Measurements from ENCODE around the gene DSTN.

Gene DSTN

DNA sequence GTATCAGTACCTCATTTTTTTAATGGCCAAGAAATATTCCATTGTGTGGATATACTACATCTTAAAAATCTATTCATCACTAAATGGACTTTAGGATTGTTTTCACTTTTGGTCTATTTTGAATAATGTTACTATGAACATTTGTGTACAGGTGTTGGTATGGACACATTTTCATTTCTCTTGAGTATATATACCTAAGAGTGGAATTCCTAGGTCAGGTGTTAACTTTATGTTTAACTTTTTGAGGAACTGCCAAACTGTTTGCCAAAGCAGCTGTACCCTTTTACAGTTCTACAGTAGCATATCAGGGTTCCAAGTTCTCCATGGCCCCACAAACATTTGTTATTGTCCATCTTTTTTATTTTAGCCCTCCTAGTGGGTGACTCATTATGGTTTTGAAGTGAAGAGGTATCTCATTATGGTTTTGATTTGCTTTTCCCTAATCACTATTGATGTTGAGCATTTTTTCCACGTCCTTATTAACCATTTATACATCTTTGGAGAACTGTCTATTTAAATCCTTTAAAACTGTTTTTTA lies 28.2 kb downstream of the DSTN start:
- H3K4me1 ChIP-seq (ENCODE audit: control insufficient read depth, insufficient read depth, low read length) = peaks cover 42% of the 10 kb centered on the region
- no peak overlapping the region for H3K4me3 ChIP-seq (ENCODE audit: low read depth, low read length)
- no peak overlapping the region for H3K27ac ChIP-seq (ENCODE audit: low read depth, low read length)
- peaks cover 2% of the 10 kb centered on the region; the same call in 1 of the 2 replicates for H3K36me3 ChIP-seq (ENCODE audit: control insufficient read depth, insufficient read depth, low read length)
- H3K9me3 ChIP-seq (ENCODE audit: control insufficient read depth, insufficient read depth, low read length) = no peaks in the 10 kb centered on the region
- no peak overlapping the region for H3K9ac ChIP-seq (ENCODE audit: low read depth, low read length)
- H3K27me3 ChIP-seq (ENCODE audit: control insufficient read depth, insufficient read depth, low read length) = no peaks in the 10 kb centered on the region

DNA sequence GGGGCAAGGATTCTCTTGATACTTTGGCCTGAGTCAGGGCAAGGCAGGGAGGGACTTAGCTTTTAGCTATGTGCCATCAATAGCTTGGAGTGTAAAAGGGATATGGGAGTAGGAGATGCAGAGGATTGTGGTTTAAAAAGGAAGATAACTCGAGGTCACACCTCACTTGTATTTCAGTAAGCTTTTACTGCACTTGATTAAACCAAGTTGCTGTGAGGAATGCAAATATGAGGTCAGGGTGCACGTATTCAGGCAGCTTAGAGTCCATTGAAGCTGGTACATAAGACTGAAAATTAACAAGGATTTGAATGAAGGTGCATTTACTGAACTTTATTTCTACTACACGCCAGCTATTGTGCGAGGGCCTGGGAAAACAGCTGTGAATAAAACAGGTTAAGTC lies 32.1 kb downstream of the DSTN start:
- Histone ChIP-seq H3K9me3 (ENCODE audit: control insufficient read depth, insufficient read depth, low read length) (no peaks in the 10 kb centered on the region), H3K9ac (ENCODE audit: low read depth, low read length) (no peak overlapping the region), H3K36me3 (ENCODE audit: control insufficient read depth, insufficient read depth, low read length) (peaks cover 26% of the 10 kb centered on the region), H3K27ac (ENCODE audit: low read depth, low read length) (peak overlapping the region; percentile 85), H3K4me3 (ENCODE audit: low read depth, low read length) (peak overlapping the region; percentile 41; the same call in 1 of the 2 replicates), H3K4me1 (ENCODE audit: control insufficient read depth, insufficient read depth, low read length) (peaks cover 34% of the 10 kb centered on the region), H3K27me3 (ENCODE audit: control insufficient read depth, insufficient read depth, low read length) (no peaks in the 10 kb centered on the region)

GRCh38 chr20:17602493-17602892 lies 32.6 kb downstream of the DSTN start:
- H3K4me3 ChIP-seq (ENCODE audit: low read depth, low read length) = peak overlapping the region; percentile 41; the same call in 1 of the 2 replicates
- no peaks in the 10 kb centered on the region for H3K27me3 ChIP-seq (ENCODE audit: control insufficient read depth, insufficient read depth, low read length)
- H3K27ac ChIP-seq (ENCODE audit: low read depth, low read length) = peak overlapping the region; percentile 85
- H3K4me1 ChIP-seq (ENCODE audit: control insufficient read depth, insufficient read depth, low read length) = peaks cover 34% of the 10 kb centered on the region
- H3K9me3 ChIP-seq (ENCODE audit: control insufficient read depth, insufficient read depth, low read length) = no peaks in the 10 kb centered on the region
- no peak overlapping the region for H3K9ac ChIP-seq (ENCODE audit: low read depth, low read length)
- H3K36me3 ChIP-seq (ENCODE audit: control insufficient read depth, insufficient read depth, low read length) = peaks cover 31% of the 10 kb centered on the region

- H3K9ac ChIP-seq (ENCODE audit: low read depth, low read length) = no peak overlapping the region
- no peaks in the 10 kb centered on the region for H3K9me3 ChIP-seq (ENCODE audit: control insufficient read depth, insufficient read depth, low read length)
- H3K4me1 ChIP-seq (ENCODE audit: control insufficient read depth, insufficient read depth, low read length) = peaks cover 27% of the 10 kb centered on the region
- H3K27me3 ChIP-seq (ENCODE audit: control insufficient read depth, insufficient read depth, low read length) = no peaks in the 10 kb centered on the region
- no peak overlapping the region for H3K27ac ChIP-seq (ENCODE audit: low read depth, low read length)
- H3K4me3 ChIP-seq (ENCODE audit: low read depth, low read length) = no peak overlapping the region
- H3K36me3 ChIP-seq (ENCODE audit: control insufficient read depth, insufficient read depth, low read length) = peaks cover 38% of the 10 kb centered on the region
These were observed 35.3 kb downstream of the DSTN start for GRCh38 chr20:17605131-17605660.

DNA sequence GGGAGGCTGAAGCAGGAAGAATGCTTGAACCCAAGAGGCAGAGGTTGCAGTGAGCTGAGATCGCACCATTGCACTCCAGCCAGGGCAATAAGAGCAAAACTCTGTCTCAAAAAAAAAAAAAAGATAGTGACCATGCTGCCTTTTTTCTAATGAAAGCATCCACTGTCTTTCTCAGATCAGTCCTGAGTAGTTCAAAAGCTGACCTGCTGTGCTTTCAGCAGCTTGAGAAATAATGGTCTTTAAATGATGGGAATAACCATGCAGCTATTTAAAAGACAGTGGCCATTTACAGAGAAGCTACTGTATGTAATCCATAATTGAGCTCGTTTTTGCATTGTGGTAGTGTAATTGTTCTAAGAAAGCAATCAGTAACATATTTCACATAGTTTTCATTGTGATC lies 36.1 kb downstream of the DSTN start:
- no peak overlapping the region for H3K27ac ChIP-seq (ENCODE audit: low read depth, low read length)
- H3K4me3 ChIP-seq (ENCODE audit: low read depth, low read length) = no peak overlapping the region
- H3K27me3 ChIP-seq (ENCODE audit: control insufficient read depth, insufficient read depth, low read length) = no peaks in the 10 kb centered on the region
- H3K4me1 ChIP-seq (ENCODE audit: control insufficient read depth, insufficient read depth, low read length) = peaks cover 19% of the 10 kb centered on the region
- H3K9me3 ChIP-seq (ENCODE audit: control insufficient read depth, insufficient read depth, low read length) = no peaks in the 10 kb centered on the region
- peaks cover 38% of the 10 kb centered on the region for H3K36me3 ChIP-seq (ENCODE audit: control insufficient read depth, insufficient read depth, low read length)
- H3K9ac ChIP-seq (ENCODE audit: low read depth, low read length) = no peak overlapping the region

DNA sequence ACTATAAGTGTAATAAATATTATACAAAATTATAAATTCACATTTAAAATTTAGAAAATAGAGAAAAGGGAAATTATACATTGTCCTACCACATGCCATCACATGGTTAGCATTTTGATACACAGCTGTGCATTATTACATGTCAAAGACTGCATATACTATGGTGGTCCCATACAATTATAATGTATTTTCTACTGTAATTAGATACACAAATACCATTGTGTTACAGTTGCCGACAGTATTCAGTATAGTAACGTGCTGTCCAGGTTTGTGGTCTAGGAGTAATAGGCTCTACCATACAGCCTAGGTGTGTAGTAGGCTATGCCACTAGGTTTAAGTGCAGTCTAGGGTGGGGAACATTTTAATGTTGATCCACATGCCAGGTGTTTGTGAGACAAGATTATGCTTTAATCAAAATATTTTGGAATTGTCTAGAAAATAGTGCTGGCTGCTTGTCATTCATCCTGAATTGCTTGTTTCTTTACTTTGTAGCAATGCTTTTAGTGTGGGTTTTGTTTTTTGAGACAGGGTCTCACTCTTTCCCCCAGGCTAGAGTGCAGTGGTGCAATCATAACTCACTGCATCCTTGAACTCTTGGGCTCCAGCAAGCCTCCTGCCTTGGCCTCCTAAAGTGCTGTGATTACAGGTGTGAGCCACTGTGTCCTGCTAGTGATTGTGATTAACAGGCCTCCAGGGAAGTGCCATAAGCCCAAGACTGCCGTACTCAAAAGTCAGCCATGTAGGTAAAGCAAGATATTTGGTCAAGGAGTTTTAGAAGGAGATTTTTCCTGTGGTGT lies 39.0 kb downstream of the DSTN start:
- Histone ChIP-seq H3K9me3 (ENCODE audit: control insufficient read depth, insufficient read depth, low read length) (no peaks in the 10 kb centered on the region), H3K4me1 (ENCODE audit: control insufficient read depth, insufficient read depth, low read length) (no peaks in the 10 kb centered on the region; the same call in 1 of the 2 replicates), H3K27ac (ENCODE audit: low read depth, low read length) (no peak overlapping the region), H3K36me3 (ENCODE audit: control insufficient read depth, insufficient read depth, low read length) (peaks cover 30% of the 10 kb centered on the region), H3K4me3 (ENCODE audit: low read depth, low read length) (no peak overlapping the region), H3K9ac (ENCODE audit: low read depth, low read length) (no peak overlapping the region), H3K27me3 (ENCODE audit: control insufficient read depth, insufficient read depth, low read length) (no peaks in the 10 kb centered on the region)

DNA sequence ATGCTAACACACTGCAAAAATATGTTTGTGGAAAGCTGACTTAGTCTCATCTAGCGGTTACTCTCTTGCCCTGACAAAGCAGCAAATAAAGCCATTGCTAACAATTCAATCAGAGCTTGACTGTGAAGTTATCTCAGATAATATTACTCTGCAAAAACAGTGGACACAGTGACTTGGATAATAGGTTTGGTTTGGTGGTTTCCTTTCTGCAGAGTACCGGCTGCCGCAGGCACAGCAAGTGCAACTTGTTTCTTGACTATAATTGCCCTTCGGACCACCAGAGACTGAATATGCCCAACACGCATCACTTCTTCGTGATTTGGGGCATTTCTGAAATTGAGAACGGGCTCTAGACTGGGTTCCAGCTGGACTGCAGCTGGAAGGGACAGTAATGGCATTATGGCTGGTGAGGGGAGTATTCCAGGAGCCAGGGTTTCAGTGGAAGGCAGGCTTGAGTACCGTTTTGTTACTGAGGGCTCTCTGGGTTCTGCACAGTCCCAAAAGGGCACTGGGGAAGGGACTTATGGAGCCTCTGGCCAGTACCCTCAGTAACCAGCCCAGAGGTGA lies 40.0 kb downstream of the DSTN start:
- Histone ChIP-seq H3K4me1 (ENCODE audit: control insufficient read depth, insufficient read depth, low read length) (no peaks in the 10 kb centered on the region; the same call in 1 of the 2 replicates), H3K27ac (ENCODE audit: low read depth, low read length) (no peak overlapping the region)

DNA sequence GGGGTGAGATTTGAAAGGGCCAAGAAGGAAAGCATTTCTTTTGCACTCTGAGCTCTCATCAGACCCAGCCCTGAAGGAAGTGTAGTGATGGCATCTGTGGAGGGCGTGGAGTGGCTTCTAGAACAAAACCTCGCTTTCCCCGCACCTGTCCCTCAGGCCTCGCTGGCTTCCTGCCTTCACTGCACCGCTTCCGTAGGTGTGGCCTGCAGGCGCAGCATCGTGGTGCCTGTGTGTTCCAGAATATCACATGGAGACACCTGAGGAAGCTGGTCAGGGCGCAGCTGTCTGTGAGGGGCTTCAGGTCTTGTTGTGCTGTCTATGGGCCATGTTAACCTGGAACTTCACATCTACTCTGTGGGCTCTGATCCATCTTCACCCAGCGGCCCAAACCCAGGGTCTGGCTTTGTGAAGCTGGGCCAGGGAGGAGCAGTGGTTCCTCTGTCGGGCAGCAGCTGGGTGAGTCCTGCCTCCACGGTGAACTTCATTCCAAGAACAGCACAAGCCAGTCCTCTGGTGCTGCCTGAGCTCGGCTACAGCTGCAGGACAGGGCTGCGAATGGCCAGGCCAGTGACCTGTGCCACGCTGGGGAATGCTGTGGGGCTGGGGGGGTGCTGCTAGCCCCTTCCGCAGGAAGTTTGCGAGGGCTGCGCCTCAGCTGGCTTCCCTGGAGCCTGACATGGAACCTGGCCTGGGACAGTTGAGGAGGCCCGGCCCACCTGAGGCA lies 40.9 kb downstream of the DSTN start:
- Histone ChIP-seq H3K9me3 (ENCODE audit: control insufficient read depth, insufficient read depth, low read length) (no peaks in the 10 kb centered on the region), H3K27me3 (ENCODE audit: control insufficient read depth, insufficient read depth, low read length) (no peaks in the 10 kb centered on the region), H3K4me3 (ENCODE audit: low read depth, low read length) (no peak overlapping the region), H3K9ac (ENCODE audit: low read depth, low read length) (no peak overlapping the region), H3K4me1 (ENCODE audit: control insufficient read depth, insufficient read depth, low read length) (no peaks in the 10 kb centered on the region), H3K27ac (ENCODE audit: low read depth, low read length) (no peak overlapping the region), H3K36me3 (ENCODE audit: control insufficient read depth, insufficient read depth, low read length) (peaks cover 33% of the 10 kb centered on the region)

More for the DNA sequence above, 40.0 kb downstream of the DSTN start:
- no peaks in the 10 kb centered on the region for H3K27me3 ChIP-seq (ENCODE audit: control insufficient read depth, insufficient read depth, low read length)
- H3K4me3 ChIP-seq (ENCODE audit: low read depth, low read length) = no peak overlapping the region
- peaks cover 30% of the 10 kb centered on the region for H3K36me3 ChIP-seq (ENCODE audit: control insufficient read depth, insufficient read depth, low read length)
- no peaks in the 10 kb centered on the region for H3K9me3 ChIP-seq (ENCODE audit: control insufficient read depth, insufficient read depth, low read length)
- H3K9ac ChIP-seq (ENCODE audit: low read depth, low read length) = no peak overlapping the region

GRCh38 chr20:17611290-17611539 lies 41.3 kb downstream of the DSTN start:
- Histone ChIP-seq H3K27ac (ENCODE audit: low read depth, low read length) (no peak overlapping the region), H3K27me3 (ENCODE audit: control insufficient read depth, insufficient read depth, low read length) (no peaks in the 10 kb centered on the region), H3K36me3 (ENCODE audit: control insufficient read depth, insufficient read depth, low read length) (peaks cover 37% of the 10 kb centered on the region), H3K4me3 (ENCODE audit: low read depth, low read length) (no peak overlapping the region), H3K4me1 (ENCODE audit: control insufficient read depth, insufficient read depth, low read length) (no peaks in the 10 kb centered on the region), H3K9ac (ENCODE audit: low read depth, low read length) (no peak overlapping the region), H3K9me3 (ENCODE audit: control insufficient read depth, insufficient read depth, low read length) (no peaks in the 10 kb centered on the region)

GRCh38 chr20:17611540-17612286 lies 41.8 kb downstream of the DSTN start:
- Histone ChIP-seq H3K9ac (ENCODE audit: low read depth, low read length) (no peak overlapping the region), H3K4me1 (ENCODE audit: control insufficient read depth, insufficient read depth, low read length) (no peaks in the 10 kb centered on the region), H3K27me3 (ENCODE audit: control insufficient read depth, insufficient read depth, low read length) (no peaks in the 10 kb centered on the region), H3K36me3 (ENCODE audit: control insufficient read depth, insufficient read depth, low read length) (peaks cover 42% of the 10 kb centered on the region), H3K4me3 (ENCODE audit: low read depth, low read length) (no peak overlapping the region), H3K27ac (ENCODE audit: low read depth, low read length) (no peak overlapping the region), H3K9me3 (ENCODE audit: control insufficient read depth, insufficient read depth, low read length) (no peaks in the 10 kb centered on the region)

Measured in HUES48 (cell line).